ENCODE results near the gene STARD13.

The STARD13 gene

DNA sequence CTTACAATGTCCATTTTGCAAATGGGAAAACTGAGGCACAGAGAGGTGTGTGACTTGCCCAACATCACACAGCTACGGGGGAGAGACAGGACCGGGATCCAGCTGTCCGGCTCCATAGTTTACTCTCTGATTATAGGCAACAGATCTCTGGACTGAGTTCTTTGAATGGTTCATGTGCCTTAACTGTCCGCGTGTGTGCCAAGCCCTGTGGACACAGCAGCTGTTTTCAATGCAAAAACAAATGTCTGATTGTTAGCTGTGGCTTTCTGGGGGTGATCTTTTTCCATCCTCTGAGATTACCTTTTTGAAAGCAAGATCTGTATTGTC is 175.2 kb downstream of the STARD13 start:
- DNase-seq, result no peak

DNA sequence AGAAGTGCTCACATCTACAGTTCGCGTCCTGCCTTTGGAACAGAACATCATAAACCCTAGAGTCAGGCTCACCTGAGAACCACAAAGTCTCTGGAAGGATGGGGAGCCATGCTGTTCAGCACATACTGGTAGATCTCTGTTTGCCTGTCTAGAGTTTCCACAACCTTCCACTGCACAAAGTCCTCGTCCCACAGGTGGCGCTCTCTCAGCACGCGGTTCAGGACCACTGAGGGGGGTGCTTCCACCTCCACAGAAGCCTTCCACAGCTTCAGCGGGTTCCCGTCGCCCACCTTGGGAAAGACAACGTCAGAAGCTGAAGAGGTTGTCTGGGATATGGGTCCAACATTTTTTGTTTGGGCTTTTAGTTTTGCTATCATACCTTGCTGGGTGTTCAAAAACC is 175.8 kb downstream of the STARD13 start:
- no peak for DNase-seq

DNA sequence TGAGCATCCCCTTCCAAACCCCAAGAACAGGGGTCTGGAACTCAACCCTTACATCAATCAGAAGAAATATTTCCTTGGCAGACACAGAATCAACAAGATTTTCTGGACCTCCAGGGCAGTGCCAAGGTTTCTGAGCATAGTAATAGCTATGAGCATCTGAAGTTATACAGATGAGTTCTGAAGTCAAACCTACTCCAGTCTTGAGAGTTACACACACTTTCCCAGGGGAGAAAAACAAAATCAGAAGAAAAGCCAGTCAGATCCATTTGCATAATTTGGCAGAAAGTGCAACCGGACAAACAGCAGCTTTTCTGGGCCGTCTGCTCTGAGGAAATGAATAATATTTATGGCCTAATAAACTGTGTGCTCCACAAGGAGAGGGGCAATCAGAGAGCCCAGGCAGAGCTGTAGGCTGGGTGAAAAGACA is 176.3 kb downstream of the STARD13 start:
- no peak for DNase-seq

GRCh38 chr13:33108620-33109019 is 176.9 kb downstream of the STARD13 start:
- DNase-seq, result no peak

DNA sequence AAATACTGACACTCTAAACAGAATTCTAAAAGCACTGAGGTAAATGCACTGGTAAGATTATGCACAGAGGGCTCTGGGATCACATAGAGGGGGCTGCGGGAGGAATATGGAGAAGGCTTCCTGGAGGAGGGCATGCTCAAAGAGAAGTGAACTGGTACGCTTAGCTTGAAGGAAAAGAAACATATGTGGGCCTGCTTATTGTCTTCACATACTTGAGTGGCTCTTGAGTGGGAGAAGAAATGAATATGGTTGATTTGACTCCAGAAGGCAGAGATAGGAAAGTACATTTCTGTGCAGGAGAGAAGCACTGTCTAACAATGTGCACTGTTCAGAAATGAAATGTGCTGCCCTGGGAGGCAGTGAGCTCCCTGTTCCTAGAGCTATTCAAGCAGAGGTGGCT is 178.2 kb downstream of the STARD13 start:
- no peak for DNase-seq

DNA sequence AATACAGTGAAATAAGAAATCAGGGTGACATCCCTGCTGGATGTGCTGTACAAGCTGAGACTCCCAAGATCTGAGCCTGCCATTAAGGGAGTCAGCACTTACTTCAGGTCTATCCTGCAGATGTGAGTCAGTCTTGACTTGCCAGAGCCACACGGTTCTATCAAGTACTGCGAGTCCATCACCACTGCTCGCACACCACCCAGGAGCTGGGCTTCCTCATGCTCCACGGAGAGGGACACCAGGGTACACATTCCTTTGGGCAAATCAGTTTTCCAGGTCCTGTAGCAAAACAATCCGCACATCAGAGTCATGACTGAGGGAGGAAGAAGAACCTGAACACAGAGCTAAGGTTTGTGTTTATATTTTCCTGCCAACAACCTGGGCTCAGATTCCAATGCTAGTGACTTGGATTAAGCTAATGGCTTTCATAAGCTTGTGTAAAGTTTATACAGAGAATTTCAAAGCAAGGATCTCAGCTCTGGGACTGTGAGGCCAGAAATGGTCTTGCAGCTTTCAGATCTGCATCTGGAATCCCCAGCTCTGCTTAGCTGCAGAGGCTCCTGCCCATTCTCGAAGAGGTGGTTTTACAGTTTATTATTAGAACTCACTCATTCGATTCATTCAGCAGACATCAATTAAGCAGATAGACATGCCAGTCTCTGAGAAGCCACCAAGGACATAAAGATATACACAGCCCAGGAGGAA is 178.7 kb downstream of the STARD13 start:
- no peak for DNase-seq

DNA sequence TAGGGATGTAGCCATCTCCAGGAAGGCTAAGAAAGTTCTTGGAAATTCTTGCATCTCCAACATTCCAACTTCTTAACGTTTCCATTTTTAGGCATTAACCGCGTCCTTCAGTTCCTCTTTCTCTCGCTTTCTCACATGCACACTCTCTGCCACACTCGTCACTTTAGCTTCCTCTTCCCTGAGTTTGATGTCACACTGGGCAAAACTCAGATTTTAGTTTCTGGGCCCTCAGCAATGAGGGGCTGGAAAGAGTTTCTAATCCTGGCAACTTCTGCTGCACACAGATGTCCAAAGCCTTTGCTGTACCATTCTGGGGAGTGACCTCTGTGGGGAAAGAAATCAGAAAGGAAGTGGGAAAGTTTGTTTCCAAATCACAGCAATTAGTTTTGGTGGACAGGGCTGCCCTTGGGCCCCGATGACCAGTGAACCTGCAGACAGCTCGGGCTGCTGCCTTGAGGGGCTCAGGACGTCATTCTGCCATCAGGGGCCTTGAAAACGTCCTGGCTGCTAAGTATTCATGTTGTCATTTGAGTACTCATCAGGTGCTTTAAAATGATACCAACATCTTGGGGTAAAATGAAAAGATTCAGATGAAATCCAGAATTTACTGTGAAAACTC is 180.1 kb downstream of the STARD13 start:
- DNase-seq, result no peak

DNA sequence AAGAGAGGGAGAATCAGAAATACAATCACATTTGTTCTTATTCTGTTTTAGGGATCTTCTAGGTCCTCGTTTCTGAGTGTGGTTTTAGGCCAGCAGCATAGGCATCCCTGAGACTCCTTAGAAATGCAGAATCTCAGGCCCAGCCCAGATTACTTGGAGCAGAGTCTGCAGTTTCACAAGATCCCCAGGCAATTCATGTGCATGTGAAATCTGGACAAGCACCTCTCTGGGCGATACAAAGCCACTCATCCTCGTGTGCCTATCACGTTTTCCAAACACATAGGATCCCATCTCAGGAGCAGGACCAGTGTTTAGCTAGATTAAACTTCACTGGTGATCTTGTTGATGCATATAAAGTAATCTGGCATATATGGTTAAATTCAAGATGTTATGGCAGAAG is 182.1 kb downstream of the STARD13 start:
- DNase-seq, result no peak

DNA sequence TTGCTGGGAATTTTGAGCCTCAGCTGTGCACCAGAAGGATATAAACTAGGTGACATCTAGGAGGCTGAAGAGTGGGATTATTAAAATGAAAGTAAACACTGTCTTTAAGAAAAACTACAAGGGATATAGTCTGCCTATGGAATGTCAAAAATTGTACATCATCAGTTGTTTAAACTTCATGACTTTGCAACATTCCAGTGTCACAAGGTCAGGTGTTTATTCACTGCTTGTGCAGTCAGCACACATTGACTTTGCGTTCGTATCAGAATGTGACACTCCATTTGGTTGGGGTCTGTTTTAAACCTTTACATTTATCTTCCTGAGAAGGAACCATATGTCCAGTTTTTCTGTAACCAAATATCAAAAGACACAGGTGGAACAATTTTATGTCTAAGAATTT is 183.7 kb downstream of the STARD13 start:
- DNase-seq, result no peak

- no peak for DNase-seq
Measured at GRCh38 chr13:33100886-33101285, 184.7 kb downstream of the STARD13 start.

- no peak for DNase-seq
Measured at GRCh38 chr13:33099860-33100259, 185.7 kb downstream of the STARD13 start.

DNA sequence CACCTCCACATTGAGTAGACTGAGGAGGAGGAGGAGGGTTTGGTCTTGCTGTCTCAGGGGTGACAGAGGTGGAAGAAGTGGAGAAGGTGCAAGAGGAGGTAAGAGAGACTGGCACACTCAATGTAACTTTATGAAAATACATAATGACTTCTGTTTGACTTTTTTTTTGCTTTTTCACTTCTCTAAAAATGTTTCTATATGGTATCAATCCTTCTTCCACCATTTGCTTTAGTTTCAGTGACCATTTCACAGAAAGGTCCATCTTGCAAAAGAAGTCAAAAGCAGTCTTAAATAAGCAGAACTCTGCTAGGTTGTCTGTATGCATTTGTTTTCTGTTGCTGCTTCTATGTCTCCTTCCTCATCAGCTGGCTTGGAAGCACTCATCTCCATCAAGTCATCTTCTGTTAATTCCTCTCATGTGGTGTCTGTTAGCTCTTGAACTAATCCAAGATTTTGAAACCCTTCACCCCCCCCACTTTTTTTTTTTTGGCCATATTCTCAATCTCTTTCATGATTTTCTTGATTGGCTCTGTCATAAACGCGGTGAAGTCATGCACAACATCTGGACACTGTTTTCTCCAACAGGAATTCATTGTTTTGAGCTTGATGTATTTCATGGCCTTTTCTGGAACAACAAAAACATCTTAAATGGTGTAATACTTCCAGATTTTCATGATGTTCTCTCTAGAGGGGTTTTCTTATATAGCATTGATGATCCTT is 188.5 kb downstream of the STARD13 start:
- DNase-seq, result no peak

GRCh38 chr13:33092073-33092987 is 193.2 kb downstream of the STARD13 start:
- DNase-seq, result no peak

- DNase-seq, result no peak
Measured at GRCh38 chr13:33091415-33091774, 194.2 kb downstream of the STARD13 start.

DNA sequence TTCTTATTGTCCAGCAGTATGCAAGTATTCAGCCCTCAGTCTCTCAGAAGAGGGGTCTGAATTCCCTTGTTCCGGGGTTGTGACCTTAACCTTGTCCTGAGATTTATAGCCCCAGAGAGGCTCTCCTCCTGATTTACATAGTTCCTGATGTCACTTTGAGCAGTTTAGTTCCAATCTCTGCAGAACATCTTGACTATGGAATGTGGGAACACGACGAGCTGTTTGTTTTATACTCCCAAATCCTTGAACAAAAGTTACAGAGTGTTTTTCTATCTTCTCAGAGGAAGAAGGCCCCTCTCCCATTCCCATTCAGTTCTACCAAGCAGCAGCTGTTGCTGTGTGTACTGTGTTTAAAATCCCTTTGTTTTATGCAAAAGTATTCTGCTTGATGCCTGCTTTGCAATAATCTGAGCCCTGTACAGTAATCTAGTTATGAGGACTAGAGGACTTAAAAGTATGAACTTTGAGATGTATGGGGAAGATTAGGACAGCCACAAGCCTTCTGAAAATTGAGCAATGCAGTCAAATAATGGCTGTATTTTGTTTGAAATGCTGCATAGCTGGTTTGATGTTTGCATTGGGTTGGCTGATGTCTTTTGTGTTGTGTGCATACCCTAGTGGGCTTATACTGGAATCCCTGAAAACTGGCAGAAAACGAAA is 194.7 kb downstream of the STARD13 start:
- DNase-seq, result no peak

GRCh38 chr13:33089311-33089710 is 196.2 kb downstream of the STARD13 start:
- peak; percentile 18 for DNase-seq

GRCh38 chr13:33087790-33088189 is 197.8 kb downstream of the STARD13 start:
- no peak for DNase-seq

- no peak for DNase-seq
Measured at GRCh38 chr13:33087091-33087490, 198.5 kb downstream of the STARD13 start.

- no peak for DNase-seq
Measured at GRCh38 chr13:33083054-33083453, 202.5 kb downstream of the STARD13 start.

DNA sequence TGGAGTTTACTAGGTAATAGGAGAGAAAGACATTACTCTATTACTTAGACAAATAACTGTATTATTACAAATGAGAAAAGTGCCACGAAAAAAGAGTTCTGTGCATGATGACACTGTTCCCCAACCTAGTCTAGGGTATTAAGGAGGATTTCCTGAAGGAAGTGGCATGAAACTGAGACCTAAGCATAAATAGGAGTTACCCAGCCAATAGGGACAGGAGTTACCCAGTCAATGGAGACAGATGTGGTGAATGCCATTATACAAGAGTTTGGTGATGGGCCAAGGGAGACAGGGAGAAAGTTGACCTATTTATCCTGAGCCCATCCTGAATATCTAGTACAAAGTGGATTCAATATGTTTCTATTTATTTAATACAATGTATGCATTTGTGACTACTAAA is 203.9 kb downstream of the STARD13 start:
- no peak for DNase-seq

GRCh38 chr13:33080972-33081590 is 204.5 kb downstream of the STARD13 start:
- no peak for DNase-seq

- DNase-seq, result no peak
Measured at GRCh38 chr13:33079960-33080359, 205.6 kb downstream of the STARD13 start.

Measured in COR-L47 (cell line).